ENCODE data around the gene ATP9B.
"Not testable (repeated sequence)": the region's sequence is repeated elsewhere in the genome, so short reads cannot be mapped to it uniquely, and the experiment has no call there.

ATP9B gene

GRCh38 chr18:79227621-79228020 lies 158.4 kb downstream of the ATP9B start:
- in situ Hi-C loops (cut with MboI; ENCODE audit: low sequenced_read_pairs): no loop called here

- in situ Hi-C loops (cut with MboI; ENCODE audit: low sequenced_read_pairs): no loop called here
These were observed 160.2 kb downstream of the ATP9B start for GRCh38 chr18:79229431-79229830.

- in situ Hi-C loops (cut with MboI; ENCODE audit: low sequenced_read_pairs): no loop called here
These were observed 165.2 kb downstream of the ATP9B start for GRCh38 chr18:79234438-79234837.

- in situ Hi-C loops (cut with MboI; ENCODE audit: low sequenced_read_pairs): no loop called here
These were observed 170.4 kb downstream of the ATP9B start for GRCh38 chr18:79239631-79240030.

GRCh38 chr18:79241755-79242154 lies 172.6 kb downstream of the ATP9B start:
- in situ Hi-C loops (cut with MboI; ENCODE audit: low sequenced_read_pairs): no loop called here

GRCh38 chr18:79242246-79242645 lies 173.1 kb downstream of the ATP9B start:
- in situ Hi-C loops (cut with MboI; ENCODE audit: low sequenced_read_pairs): no loop called here

GRCh38 chr18:79245517-79246001 lies 176.4 kb downstream of the ATP9B start:
- in situ Hi-C loops (cut with MboI; ENCODE audit: low sequenced_read_pairs): no loop called here

GRCh38 chr18:79246309-79247108 lies 177.3 kb downstream of the ATP9B start:
- in situ Hi-C loops (cut with MboI; ENCODE audit: low sequenced_read_pairs): no loop called here

GRCh38 chr18:79248495-79249060 lies 179.4 kb downstream of the ATP9B start:
- in situ Hi-C loops (cut with MboI; ENCODE audit: low sequenced_read_pairs): no loop called here

- in situ Hi-C loops (cut with MboI; ENCODE audit: low sequenced_read_pairs): no loop called here
These were observed 181.2 kb downstream of the ATP9B start for GRCh38 chr18:79250301-79250981.

GRCh38 chr18:79251021-79251420 lies 181.8 kb downstream of the ATP9B start:
- in situ Hi-C loops (cut with MboI; ENCODE audit: low sequenced_read_pairs): no loop called here

GRCh38 chr18:79252904-79253633 lies 183.9 kb downstream of the ATP9B start:
- in situ Hi-C loops (cut with MboI; ENCODE audit: low sequenced_read_pairs): no loop called here

- in situ Hi-C loops (cut with MboI; ENCODE audit: low sequenced_read_pairs): no loop called here
These were observed 188.3 kb downstream of the ATP9B start for GRCh38 chr18:79257480-79257879.

- in situ Hi-C loops (cut with MboI; ENCODE audit: low sequenced_read_pairs): no loop called here
These were observed 189.3 kb downstream of the ATP9B start for GRCh38 chr18:79258447-79258846.

GRCh38 chr18:79259218-79259617 lies 190.0 kb downstream of the ATP9B start:
- in situ Hi-C loops (cut with MboI; ENCODE audit: low sequenced_read_pairs): no loop called here

- in situ Hi-C loops (cut with MboI; ENCODE audit: low sequenced_read_pairs): no loop called here
These were observed 190.8 kb downstream of the ATP9B start for GRCh38 chr18:79260023-79260422.

GRCh38 chr18:79260510-79260909 lies 191.3 kb downstream of the ATP9B start:
- in situ Hi-C loops (cut with MboI; ENCODE audit: low sequenced_read_pairs): no loop called here

GRCh38 chr18:79265068-79265467 lies 195.9 kb downstream of the ATP9B start:
- in situ Hi-C loops (cut with MboI; ENCODE audit: low sequenced_read_pairs): not testable (repeated sequence)

- in situ Hi-C loops (cut with MboI; ENCODE audit: low sequenced_read_pairs): not testable (repeated sequence)
These were observed 202.6 kb downstream of the ATP9B start for GRCh38 chr18:79271812-79272211.

- in situ Hi-C loops (cut with MboI; ENCODE audit: low sequenced_read_pairs): no loop called here
These were observed 203.7 kb downstream of the ATP9B start for GRCh38 chr18:79272916-79273315.

GRCh38 chr18:79274823-79275222 lies 205.6 kb downstream of the ATP9B start:
- in situ Hi-C loops (cut with MboI; ENCODE audit: low sequenced_read_pairs): no loop called here

All from hTERT RPE-1 (cell line).